AG09319 (cell line): ENCODE data around the gene ANGEL1.

Source experiments
- DNase-seq: peaks from one replicate; pipeline ENCODE4 v3.0.0-alpha.2; 2010; ENCODE audit warnings: low read depth; ENCODE audit errors: extremely low read depth
- TF ChIP-seq, protein P1 (sequence below): IDR thresholded peaks from 2 replicates; pipeline ENCODE4 v1.5.1; 2011; ENCODE audit warnings: low read depth, mild to moderate bottlenecking, inconsistent platforms, low read length, moderate library complexity

The ANGEL1 gene

DNA sequence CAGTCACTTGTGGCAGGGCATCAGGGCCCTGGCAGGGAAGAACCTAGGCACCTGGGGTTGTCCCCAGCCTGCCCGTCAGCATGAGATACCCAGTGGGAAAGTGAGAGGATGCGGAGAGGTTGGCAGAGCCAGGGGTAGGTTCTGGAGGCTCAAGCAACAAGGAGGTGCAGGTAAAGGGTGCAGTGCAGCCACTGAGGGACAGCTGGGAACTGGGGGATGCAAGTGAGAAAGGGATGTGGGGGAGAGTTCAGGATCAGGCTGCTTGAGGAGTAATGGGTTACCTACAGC is 32.7 kb downstream of the ANGEL1 start:
- no peak for DNase-seq
- TF ChIP-seq, protein P1, sequence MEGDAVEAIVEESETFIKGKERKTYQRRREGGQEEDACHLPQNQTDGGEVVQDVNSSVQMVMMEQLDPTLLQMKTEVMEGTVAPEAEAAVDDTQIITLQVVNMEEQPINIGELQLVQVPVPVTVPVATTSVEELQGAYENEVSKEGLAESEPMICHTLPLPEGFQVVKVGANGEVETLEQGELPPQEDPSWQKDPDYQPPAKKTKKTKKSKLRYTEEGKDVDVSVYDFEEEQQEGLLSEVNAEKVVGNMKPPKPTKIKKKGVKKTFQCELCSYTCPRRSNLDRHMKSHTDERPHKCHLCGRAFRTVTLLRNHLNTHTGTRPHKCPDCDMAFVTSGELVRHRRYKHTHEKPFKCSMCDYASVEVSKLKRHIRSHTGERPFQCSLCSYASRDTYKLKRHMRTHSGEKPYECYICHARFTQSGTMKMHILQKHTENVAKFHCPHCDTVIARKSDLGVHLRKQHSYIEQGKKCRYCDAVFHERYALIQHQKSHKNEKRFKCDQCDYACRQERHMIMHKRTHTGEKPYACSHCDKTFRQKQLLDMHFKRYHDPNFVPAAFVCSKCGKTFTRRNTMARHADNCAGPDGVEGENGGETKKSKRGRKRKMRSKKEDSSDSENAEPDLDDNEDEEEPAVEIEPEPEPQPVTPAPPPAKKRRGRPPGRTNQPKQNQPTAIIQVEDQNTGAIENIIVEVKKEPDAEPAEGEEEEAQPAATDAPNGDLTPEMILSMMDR = no peak

GRCh38 chr14:76779221-76780057 is 33.2 kb downstream of the ANGEL1 start:
- DNase-seq = no peak
- TF ChIP-seq, protein P1 = no peak

DNA sequence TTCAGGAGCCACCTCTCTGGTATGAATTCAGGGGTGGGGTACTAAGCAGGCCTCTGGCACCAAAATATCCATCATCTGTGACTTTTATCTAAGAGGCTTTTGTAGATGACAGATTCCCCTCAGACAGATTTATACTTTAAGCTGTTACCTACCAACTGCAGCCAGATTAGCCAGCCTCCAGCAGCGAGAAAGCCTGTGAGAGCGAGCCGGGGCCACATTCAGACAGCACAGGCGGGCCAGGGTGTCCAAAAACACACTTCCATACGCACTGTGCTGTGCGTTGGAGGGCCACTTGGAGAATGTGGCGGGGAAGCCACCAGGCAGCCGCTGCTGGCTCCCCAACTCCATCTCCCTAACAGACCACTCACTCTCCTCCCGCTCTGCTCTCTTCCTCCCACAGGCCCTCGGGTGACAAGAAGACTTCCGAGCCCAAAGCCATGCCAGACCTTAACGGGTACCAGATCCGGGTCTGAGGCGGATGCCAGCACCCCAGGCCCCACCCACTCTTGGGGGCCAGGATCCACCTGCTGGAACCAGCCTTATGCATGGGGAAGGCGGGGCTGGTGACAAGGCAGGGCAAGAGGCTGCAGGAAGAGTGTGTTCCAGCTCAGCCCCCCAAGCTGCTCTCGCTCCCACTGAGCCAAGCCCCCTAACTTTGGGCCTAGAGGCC is 34.0 kb downstream of the ANGEL1 start:
- TF ChIP-seq, protein P1 = no peak
- no peak for DNase-seq

DNA sequence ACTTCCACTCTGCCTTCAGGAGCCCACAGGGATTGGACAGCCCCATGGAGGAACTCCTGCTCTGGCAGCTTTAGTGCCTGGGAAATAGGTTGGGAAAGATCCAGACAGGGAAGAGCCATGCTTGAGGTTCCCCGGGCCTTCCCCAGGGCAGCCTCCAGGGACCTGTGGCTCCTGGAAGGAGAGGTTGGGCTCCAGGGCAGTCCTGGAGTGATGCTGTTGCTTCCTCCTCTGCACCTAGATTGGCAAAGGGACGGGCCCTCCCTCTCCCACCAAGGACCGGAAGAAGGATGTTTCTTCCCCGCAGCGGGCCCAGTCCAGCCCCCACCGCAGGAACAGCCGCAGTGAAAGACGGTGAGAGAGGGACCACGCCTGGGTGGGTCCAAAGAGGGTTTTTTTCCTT is 35.0 kb downstream of the ANGEL1 start:
- TF ChIP-seq, protein P1 = no peak
- DNase-seq = no peak

GRCh38 chr14:76776428-76777251 is 36.0 kb downstream of the ANGEL1 start:
- no peak for DNase-seq
- TF ChIP-seq, protein P1 = no peak

GRCh38 chr14:76775695-76776427 is 36.8 kb downstream of the ANGEL1 start:
- TF ChIP-seq, protein P1 = no peak

More at GRCh38 chr14:76775695-76776427, 36.8 kb downstream of the ANGEL1 start:
- no peak for DNase-seq
